ENCODE results near the gene AFF4. TPM values are rescaled to one million over a fixed set of nuclear protein-coding genes. Genes with fewer than 3 reads are reported as not detected.
A peak's percentile ranks its signal among the peaks of the same experiment; 100 is the strongest.
"Not testable (repeated sequence)": the region's sequence is repeated elsewhere in the genome, so short reads cannot be mapped to it uniquely, and the experiment has no call there.

AFF4 gene
- total and polyA plus RNA-seq, 2 experiments from 2014 or later, result 32.5 to 83.6 TPM

DNA sequence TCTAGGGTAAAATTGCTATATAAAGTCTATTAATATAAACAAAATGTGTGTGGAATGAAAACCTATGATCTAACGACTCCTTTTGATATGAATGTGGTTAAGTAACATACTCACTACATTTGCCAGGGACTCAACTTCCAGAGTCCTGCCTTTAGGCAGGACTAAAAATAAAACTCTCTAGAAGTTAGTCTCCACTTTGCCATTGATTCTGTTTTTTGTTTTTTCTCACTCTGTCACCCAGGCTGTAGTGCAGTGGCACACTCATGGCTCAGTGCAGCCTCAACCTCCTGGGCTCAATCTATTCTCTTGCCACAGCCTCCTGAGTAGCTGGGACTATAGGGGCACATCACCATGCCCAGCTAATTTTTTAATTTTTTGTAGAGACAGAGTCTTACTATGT lies 32.9 kb upstream of the AFF4 start:
- no peaks in the 10 kb centered on the region for H3K36me3 ChIP-seq
- H3K27me3 ChIP-seq, result no peaks in the 10 kb centered on the region
- H3K9me3 ChIP-seq (ENCODE audit: low read depth), result no peaks in the 10 kb centered on the region
- TF ChIP-seq CTCF (IDR thresholded peaks at IDR 0.05; ENCODE audit: low read depth, low read length), result no peak
- peak in 1 of 2 donors; percentile 0 for DNase-seq (ENCODE audit: low read depth in 1 of 2, low spot score in 1 of 2)
- H3K27ac ChIP-seq, result peak overlapping the region; percentile 43
- H3K4me3 ChIP-seq, result no peak overlapping the region
- no peaks in the 10 kb centered on the region for H3K4me1 ChIP-seq (ENCODE audit: low read depth)

DNA sequence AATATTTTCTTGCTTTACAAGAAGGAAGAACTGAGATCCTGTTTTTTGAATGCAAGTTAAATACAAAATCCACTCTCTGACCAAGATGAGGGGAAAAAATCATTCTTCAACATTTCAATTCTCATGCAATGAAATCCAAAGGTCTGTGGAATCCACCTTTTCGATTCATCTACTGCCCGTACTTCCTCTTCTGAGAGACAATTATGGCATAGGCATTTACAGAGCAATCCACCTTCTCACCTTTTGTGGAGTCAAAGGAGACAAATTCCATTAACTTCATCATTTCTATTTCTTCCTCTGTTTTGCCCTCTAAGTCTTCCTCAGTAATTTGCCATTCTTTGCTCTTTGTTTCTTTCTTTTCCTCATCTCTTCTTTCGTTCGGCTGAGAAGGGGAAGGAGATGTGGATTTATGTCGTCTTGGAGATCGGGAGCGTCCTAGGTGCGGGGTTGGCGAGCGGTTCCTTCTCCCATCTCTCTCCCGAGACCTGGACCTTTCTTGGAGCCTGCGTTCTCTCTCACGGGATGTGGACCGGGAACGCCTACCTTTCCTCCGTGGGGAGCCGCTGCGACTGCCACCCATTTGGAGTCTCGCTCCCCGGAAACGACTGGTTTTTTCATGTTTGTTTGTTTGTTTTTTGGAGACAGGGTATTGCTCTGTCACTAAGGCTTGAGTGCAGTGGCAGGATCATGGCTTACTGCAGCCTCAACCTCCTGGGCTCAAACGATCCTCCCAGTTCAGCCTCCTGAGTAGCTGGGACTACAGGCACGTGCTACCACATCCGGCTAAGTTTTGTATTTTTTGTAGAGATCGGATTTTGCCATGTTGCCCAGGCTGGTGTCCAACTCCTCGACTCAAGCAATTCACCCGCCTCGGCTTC lies 24.3 kb upstream of the AFF4 start:
- no peak for DNase-seq (ENCODE audit: low read depth in 1 of 2, low spot score in 1 of 2)
- no peak overlapping the region for H3K4me3 ChIP-seq

GRCh38 chr5:132982971-132983370 lies 19.5 kb upstream of the AFF4 start:
- H3K36me3 ChIP-seq, result not testable (repeated sequence)

More for the DNA sequence above, 24.3 kb upstream of the AFF4 start:
- Histone ChIP-seq H3K36me3 (no peaks in the 10 kb centered on the region), H3K27ac (no peak overlapping the region), H3K27me3 (no peaks in the 10 kb centered on the region), H3K4me1 (ENCODE audit: low read depth) (no peaks in the 10 kb centered on the region), H3K9me3 (ENCODE audit: low read depth) (no peaks in the 10 kb centered on the region)
- TF ChIP-seq CTCF (IDR thresholded peaks at IDR 0.05; ENCODE audit: low read depth, low read length), result no peak

DNA sequence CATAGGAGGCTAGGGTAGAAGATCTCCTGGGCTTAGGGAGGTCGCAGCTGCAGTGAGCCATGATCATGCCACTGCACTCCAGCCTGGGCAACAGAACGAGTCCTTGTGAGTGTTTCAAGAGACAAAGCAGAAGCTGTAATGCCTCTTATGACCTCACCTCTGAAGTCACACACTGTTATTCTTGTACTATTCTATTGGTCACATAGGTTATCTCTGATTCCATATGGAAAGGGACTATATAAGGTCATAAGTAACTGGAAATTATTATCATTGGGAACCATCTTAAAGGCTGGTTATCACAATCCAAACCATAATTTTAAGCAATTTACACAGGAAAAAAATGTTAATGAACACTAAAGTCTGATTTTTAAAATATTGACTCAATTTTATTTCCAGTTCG lies 17.9 kb upstream of the AFF4 start:
- Histone ChIP-seq H3K36me3 (no peaks in the 10 kb centered on the region), H3K9me3 (ENCODE audit: low read depth) (no peaks in the 10 kb centered on the region), H3K4me3 (no peak overlapping the region), H3K4me1 (ENCODE audit: low read depth) (no peaks in the 10 kb centered on the region), H3K27ac (no peak overlapping the region), H3K27me3 (no peaks in the 10 kb centered on the region)
- no peak for DNase-seq (ENCODE audit: low read depth in 1 of 2, low spot score in 1 of 2)
- TF ChIP-seq CTCF (IDR thresholded peaks at IDR 0.05; ENCODE audit: low read depth, low read length), result no peak

More at GRCh38 chr5:132982971-132983370, 19.5 kb upstream of the AFF4 start:
- H3K9me3 ChIP-seq (ENCODE audit: low read depth); DNase-seq (ENCODE audit: low read depth in 1 of 2, low spot score in 1 of 2); H3K27me3 ChIP-seq; H3K4me1 ChIP-seq (ENCODE audit: low read depth); H3K4me3 ChIP-seq; H3K27ac ChIP-seq: not testable (repeated sequence)

- no peak for DNase-seq (ENCODE audit: low read depth in 1 of 2, low spot score in 1 of 2)
- no peaks in the 10 kb centered on the region for H3K4me1 ChIP-seq (ENCODE audit: low read depth)
- no peaks in the 10 kb centered on the region for H3K9me3 ChIP-seq (ENCODE audit: low read depth)
- H3K27me3 ChIP-seq, result no peaks in the 10 kb centered on the region
- no peak for TF ChIP-seq CTCF (IDR thresholded peaks at IDR 0.05; ENCODE audit: low read depth, low read length)
- H3K4me3 ChIP-seq, result no peak overlapping the region
- H3K36me3 ChIP-seq, result no peaks in the 10 kb centered on the region
- no peak overlapping the region for H3K27ac ChIP-seq
These were observed 16.5 kb upstream of the AFF4 start for GRCh38 chr5:132979976-132980375.

DNA sequence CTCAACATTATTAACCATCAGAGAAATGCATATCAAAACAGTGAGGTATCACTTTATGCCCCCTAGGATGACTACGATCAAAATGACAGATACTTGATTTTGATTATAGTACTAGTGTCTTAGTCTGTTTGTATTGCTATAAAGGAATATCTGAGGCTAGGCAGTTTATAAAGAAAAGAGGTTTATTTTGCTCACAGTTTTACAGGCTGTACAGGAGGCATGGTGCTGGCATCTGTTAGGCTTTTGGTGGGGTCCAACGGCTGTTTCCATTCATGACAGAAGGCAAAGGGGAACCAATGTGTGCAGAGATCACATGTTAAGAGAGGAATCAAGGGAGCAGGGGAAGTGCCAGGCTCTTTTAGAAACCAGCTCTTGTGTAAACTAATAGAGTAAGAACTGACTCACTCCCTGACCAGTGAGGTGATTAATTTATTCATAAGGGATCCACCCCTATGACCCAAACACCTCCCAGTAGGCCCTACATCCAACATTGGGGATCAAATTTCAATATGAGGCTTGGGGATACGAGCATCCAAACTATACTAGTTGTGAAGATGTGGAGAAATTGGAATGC lies 16.0 kb upstream of the AFF4 start:
- H3K4me3 ChIP-seq, result no peak overlapping the region
- H3K27ac ChIP-seq, result no peak overlapping the region
- H3K9me3 ChIP-seq (ENCODE audit: low read depth), result no peaks in the 10 kb centered on the region
- no peaks in the 10 kb centered on the region for H3K36me3 ChIP-seq
- no peaks in the 10 kb centered on the region for H3K27me3 ChIP-seq
- TF ChIP-seq CTCF (IDR thresholded peaks at IDR 0.05; ENCODE audit: low read depth, low read length), result no peak
- no peaks in the 10 kb centered on the region for H3K4me1 ChIP-seq (ENCODE audit: low read depth)
- DNase-seq (ENCODE audit: low read depth in 1 of 2, low spot score in 1 of 2), result no peak

Measured in cardiac muscle cell (in vitro differentiated cells and primary cell).